Stimulated activated CD8-positive, alpha-beta memory T cell treated with anti-CD3 and anti-CD28 coated beads, Interleukin-12 subunit alpha, Interleukin-12 subunit beta, amount 100 ng/mL, for 4 hours (primary cell): ENCODE results near the gene IQGAP1.

Experiments used
- DNase-seq: peaks from one replicate; pipeline ENCODE4 v3.0.0-alpha.2; 2020; ENCODE audit warnings: low read depth

Gene IQGAP1

DNA sequence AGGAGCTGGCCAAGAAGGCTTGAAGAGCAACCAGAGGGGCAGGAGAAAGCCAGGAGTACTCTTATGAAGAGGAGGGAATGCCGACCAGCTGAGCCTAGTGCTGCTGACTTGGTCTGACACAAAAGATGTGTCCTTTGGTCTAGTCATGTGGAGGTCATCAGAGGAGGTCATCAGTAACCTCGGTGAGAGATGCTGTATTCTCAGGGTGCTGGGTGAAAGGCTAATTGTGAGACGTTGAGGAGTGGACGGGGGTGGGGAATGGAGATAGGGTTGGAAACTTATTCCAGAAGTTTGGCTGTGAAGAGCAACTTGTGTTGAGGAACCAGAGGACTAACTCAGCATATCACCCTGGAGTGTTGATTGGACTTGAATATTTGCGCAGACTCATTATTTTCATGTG lies 147.2 kb downstream of the IQGAP1 start:
- DNase-seq: no peak

DNA sequence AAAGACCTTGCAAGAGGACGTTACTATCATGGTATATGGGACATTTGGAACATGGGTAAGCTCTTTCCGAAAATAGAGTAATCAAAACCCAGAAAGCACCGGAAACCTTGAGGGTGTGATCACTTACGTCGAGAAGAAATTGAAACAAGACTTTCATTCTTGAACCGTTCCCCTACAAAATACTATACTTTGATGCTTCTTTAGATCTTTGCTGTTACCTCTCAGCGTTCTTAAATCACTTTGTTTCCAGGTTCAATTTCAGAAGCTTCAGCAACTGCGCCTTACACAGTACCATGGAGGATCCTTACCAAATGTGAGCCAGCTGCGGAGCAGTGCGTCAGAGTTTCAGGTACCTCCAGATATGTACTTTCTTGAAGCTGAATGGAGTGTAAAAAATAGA lies 151.7 kb downstream of the IQGAP1 start:
- no peak for DNase-seq

DNA sequence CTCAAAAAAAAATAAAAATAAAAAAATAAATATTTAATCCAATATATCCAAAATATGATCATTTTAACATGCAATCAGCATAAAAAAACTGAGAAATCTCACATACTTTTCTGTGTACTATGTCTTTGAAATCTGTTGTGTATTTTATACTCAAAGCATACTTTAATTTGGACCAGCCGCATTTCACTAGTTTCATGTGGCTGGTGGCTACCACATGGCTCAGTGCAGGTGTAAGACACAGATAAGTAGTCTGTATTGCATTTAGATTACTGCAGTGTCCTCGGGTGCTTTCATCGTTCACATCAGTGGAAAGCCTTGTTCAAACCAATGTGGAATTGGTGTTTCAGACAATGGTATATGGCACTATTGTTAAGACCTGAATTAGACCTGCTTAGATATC lies 152.7 kb downstream of the IQGAP1 start:
- DNase-seq: no peak

DNA sequence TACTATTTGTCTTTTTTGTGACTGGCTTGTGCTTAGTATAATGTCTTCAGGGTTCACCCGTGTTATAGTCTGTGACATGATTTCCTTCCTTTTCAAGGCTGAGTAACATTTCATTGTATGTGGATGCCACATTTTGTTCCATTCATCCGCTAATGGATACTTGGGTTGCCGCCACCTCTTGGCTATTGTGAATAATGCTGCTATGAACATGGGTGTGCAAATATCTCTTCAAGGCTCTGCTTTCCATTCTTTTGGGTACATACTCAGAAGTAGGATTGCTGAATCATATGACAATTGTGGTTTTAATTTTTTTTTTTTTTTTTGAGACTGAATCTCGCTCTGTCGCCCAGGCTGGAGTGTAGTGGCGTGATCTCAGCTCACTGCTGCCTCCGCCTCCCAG lies 157.1 kb downstream of the IQGAP1 start:
- no peak for DNase-seq

DNA sequence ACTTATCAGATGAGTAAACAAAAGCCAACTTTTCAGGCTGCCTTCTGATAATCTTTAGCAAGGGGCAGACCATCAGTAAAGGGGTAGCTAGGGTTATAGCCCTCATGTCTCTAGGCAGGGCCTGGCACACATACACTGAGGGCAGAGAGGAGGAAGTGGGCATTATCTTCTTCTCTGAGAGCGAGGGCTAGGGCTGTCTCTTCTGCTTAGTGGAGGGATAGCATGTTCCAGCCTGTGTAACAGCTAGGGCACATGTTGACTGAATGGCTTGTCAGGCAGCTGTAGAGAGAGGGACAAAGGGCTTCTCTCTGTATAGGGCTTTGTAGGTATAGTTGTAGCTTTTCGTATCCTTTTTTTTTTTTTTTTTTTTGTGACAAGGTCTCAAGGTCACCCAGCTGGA lies 159.5 kb downstream of the IQGAP1 start:
- no peak for DNase-seq

DNA sequence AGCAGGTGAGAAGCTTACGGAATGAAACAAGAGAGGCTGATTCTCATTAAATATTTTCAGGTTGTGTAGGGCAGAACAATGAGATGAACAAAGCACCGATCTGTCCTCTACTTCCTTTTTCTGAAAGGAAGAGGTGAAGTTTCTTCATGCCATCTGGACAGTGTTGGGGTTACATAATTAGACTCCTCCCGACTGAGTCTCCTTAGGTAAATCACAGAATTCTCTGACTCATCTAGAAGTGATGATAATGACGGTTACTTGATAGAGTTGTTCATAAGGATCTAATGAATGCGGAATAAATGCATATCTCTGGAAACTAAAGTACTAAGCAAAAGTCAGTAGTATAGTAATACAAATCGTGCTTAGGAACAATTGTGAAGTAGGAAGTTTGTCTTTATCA lies 162.9 kb downstream of the IQGAP1 start:
- no peak for DNase-seq
